ENCODE measurements around the gene FBXL15.

The FBXL15 gene

GRCh38 chr10:102437515-102437914 lies 16.9 kb downstream of the FBXL15 start:
- ATAC-seq = no peak
- no peak for TF ChIP-seq ZFP30 (CRISPR knock-in tag; IDR thresholded peaks at IDR 0.05)
- no peak for TF ChIP-seq PATZ1 (CRISPR knock-in tag; IDR thresholded peaks at IDR 0.05; ENCODE audit: borderline replicate concordance)
- TF ChIP-seq TOX (CRISPR knock-in tag; IDR thresholded peaks at IDR 0.05; ENCODE audit: borderline replicate concordance) = no peak
- TF ChIP-seq BACH2 (CRISPR knock-in tag; IDR thresholded peaks at IDR 0.05; ENCODE audit: borderline replicate concordance) = no peak
- TF ChIP-seq OSR1 (CRISPR knock-in tag; IDR thresholded peaks at IDR 0.05) = no peak
- no peak for TF ChIP-seq ARNTL (CRISPR knock-in tag; IDR thresholded peaks at IDR 0.05; ENCODE audit: borderline replicate concordance, low read depth)
- no peak for TF ChIP-seq RARB (CRISPR knock-in tag; IDR thresholded peaks at IDR 0.05)
- TF ChIP-seq TSHZ2 (CRISPR knock-in tag; IDR thresholded peaks at IDR 0.05) = no peak
- no peak for TF ChIP-seq GLIS3 (CRISPR knock-in tag; IDR thresholded peaks at IDR 0.05)
- no peak for TF ChIP-seq SNAI2 (CRISPR knock-in tag; IDR thresholded peaks at IDR 0.05)
- TF ChIP-seq ESRRG (CRISPR knock-in tag; IDR thresholded peaks at IDR 0.05) = no peak
- no peak for TF ChIP-seq ZNF565 (CRISPR knock-in tag; conservative IDR thresholded peaks at IDR 0.05; ENCODE audit: low read depth)

DNA sequence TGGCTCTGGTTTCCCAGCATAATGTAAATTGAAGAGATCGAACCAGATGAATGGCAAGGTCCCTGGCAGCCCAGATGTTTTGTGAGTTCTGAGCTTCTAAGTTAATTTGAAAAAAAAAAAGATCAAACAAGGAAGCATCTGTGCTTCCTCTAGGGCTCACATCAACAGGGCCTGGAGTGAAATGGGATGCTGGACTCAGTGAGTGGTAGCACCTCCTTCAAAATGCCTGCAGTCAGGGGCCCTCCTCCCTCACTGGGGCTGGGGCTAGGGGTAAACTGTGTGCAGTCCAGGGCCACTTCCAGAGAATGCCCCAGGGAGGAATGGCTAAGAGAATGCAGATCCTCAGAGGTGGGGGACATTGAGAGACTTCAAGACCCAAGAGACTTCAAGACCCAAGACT lies 17.7 kb downstream of the FBXL15 start:
- no peak for ATAC-seq
- TF ChIP-seq BACH2 (CRISPR knock-in tag; IDR thresholded peaks at IDR 0.05; ENCODE audit: borderline replicate concordance) = no peak
- TF ChIP-seq ESRRG (CRISPR knock-in tag; IDR thresholded peaks at IDR 0.05) = no peak
- TF ChIP-seq TCF4 (CRISPR knock-in tag; IDR thresholded peaks at IDR 0.05; ENCODE audit: borderline replicate concordance) = no peak
- TF ChIP-seq ZFP3 (CRISPR knock-in tag; IDR thresholded peaks at IDR 0.05) = no peak
- TF ChIP-seq CSDC2 (CRISPR knock-in tag; IDR thresholded peaks at IDR 0.05) = no peak
- TF ChIP-seq ZNF70 (CRISPR knock-in tag; IDR thresholded peaks at IDR 0.05) = no peak
- TF ChIP-seq, protein P1, sequence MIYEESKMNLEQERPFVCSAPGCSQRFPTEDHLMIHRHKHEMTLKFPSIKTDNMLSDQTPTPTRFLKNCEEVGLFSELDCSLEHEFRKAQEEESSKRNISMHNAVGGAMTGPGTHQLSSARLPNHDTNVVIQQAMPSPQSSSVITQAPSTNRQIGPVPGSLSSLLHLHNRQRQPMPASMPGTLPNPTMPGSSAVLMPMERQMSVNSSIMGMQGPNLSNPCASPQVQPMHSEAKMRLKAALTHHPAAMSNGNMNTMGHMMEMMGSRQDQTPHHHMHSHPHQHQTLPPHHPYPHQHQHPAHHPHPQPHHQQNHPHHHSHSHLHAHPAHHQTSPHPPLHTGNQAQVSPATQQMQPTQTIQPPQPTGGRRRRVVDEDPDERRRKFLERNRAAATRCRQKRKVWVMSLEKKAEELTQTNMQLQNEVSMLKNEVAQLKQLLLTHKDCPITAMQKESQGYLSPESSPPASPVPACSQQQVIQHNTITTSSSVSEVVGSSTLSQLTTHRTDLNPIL (CRISPR knock-in tag; IDR thresholded peaks at IDR 0.05; ENCODE audit: low read depth) = no peak
- no peak for TF ChIP-seq ZNF565 (CRISPR knock-in tag; conservative IDR thresholded peaks at IDR 0.05; ENCODE audit: low read depth)
- TF ChIP-seq PATZ1 (CRISPR knock-in tag; IDR thresholded peaks at IDR 0.05; ENCODE audit: borderline replicate concordance) = no peak
- no peak for TF ChIP-seq GLIS3 (CRISPR knock-in tag; IDR thresholded peaks at IDR 0.05)
- TF ChIP-seq TOX (CRISPR knock-in tag; IDR thresholded peaks at IDR 0.05; ENCODE audit: borderline replicate concordance) = no peak
- no peak for TF ChIP-seq ZC3H10 (CRISPR knock-in tag; IDR thresholded peaks at IDR 0.05)
- TF ChIP-seq PPARA (CRISPR knock-in tag; IDR thresholded peaks at IDR 0.05; ENCODE audit: borderline replicate concordance) = no peak
- TF ChIP-seq RARB (CRISPR knock-in tag; IDR thresholded peaks at IDR 0.05) = no peak
- TF ChIP-seq ZFP30 (CRISPR knock-in tag; IDR thresholded peaks at IDR 0.05) = no peak

DNA sequence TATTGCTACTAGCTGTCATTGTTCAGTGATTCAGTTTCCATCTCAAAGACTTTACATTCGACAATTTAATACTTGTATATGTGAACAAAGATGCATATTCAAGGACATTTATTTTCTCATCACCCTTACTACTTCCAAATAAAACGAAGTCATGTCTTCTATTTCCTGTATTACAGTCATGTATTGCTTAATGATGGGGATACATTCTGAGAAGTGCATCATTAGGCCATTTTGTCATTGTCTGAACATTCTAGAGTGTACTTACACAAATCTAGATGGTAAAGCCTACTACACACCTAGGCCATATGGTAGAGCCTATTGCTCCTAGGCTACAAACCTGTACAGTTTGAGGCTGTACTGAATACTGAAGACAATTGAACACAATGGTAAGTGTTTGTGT lies 24.2 kb downstream of the FBXL15 start:
- no peak for ATAC-seq
- no peak for TF ChIP-seq TSHZ2 (CRISPR knock-in tag; IDR thresholded peaks at IDR 0.05)
- TF ChIP-seq ZNF70 (CRISPR knock-in tag; IDR thresholded peaks at IDR 0.05) = no peak
- TF ChIP-seq TOX (CRISPR knock-in tag; IDR thresholded peaks at IDR 0.05; ENCODE audit: borderline replicate concordance) = no peak
- no peak for TF ChIP-seq ZNF565 (CRISPR knock-in tag; conservative IDR thresholded peaks at IDR 0.05; ENCODE audit: low read depth)
- TF ChIP-seq PPARA (CRISPR knock-in tag; IDR thresholded peaks at IDR 0.05; ENCODE audit: borderline replicate concordance) = no peak
- TF ChIP-seq ZC3H10 (CRISPR knock-in tag; IDR thresholded peaks at IDR 0.05) = no peak
- TF ChIP-seq, protein P1 (CRISPR knock-in tag; IDR thresholded peaks at IDR 0.05; ENCODE audit: low read depth) = no peak
- TF ChIP-seq GLIS3 (CRISPR knock-in tag; IDR thresholded peaks at IDR 0.05) = no peak
- no peak for TF ChIP-seq CSRNP3 (CRISPR knock-in tag; IDR thresholded peaks at IDR 0.05)
- TF ChIP-seq RARB (CRISPR knock-in tag; IDR thresholded peaks at IDR 0.05) = no peak

Measured in SK-N-SH treated with all-trans-retinoic acid at 6 μM for 48 hours (cell line).